GM12891 (cell line): Measurements from ENCODE around the gene TBC1D2B.

Experiments used
- PAX5 ChIP-seq: IDR thresholded peaks from 2 replicates; pipeline ENCODE4 v1.6.1; 2011; ENCODE audit warnings: low read length, moderate library complexity, mild to moderate bottlenecking; ENCODE audit not compliant: insufficient read depth, severe bottlenecking
- POLR2A ChIP-seq: IDR thresholded peaks from 2 replicates; pipeline ENCODE4 v1.6.1; 2011; ENCODE audit warnings: low read depth, low read length, control low read depth
- POLR2AphosphoS5 ChIP-seq: IDR thresholded peaks from 2 replicates; pipeline ENCODE4 v1.6.1; 2011; ENCODE audit warnings: low read depth, low read length, control low read depth
- SPI1 ChIP-seq: IDR thresholded peaks from 2 replicates; pipeline ENCODE4 v1.6.1; 2011; ENCODE audit warnings: low read depth, low read length, control low read depth
- TAF1 ChIP-seq: IDR thresholded peaks from 2 replicates; pipeline ENCODE4 v1.6.1; 2011; ENCODE audit warnings: low read depth, low read length, control low read depth

DNA sequence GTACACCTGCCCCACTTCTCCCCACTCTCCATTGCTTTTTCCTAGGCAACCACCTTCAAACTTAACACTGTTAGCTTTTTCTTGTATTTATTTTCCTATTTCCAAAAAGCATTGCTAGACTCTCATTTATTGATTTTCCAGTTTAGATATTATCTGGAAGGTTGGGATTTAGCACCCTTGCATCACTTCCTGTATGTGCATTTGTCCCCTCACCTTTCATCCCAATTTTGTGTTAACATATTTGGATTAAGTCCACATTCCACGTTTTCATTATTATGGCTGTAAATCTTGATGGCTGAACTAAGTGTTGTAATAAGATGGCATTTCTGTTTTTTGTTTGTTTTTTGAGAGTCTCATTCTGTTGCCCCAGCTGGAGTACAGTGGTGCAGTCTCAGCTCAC, 109.7 kb downstream of the TBC1D2B start:
- TF ChIP-seq POLR2AphosphoS5 (no peak), POLR2A (no peak), TAF1 (no peak), PAX5 (no peak), SPI1 (no peak)
